Motor neuron (in vitro differentiated cells): ENCODE measurements around the gene NIN. TPM values are rescaled to one million over a fixed set of nuclear protein-coding genes. Genes with fewer than 3 reads are reported as not detected.

ENCODE experiments used
- ATAC-seq, 8 experiments: fragments of 200-7000 bp; cut with Tn5 transposase; replicated peaks in 6 of 8; 2 replicates each; pipeline ENCODE4 v1.8.0; 2021; ENCODE audit warnings: mild to moderate bottlenecking in 8 of 8, moderate library complexity in 8 of 8
- H3K27ac ChIP-seq, 2 donors: fragments of 250-450 bp; sonication (Bioruptor Pico); 2 replicates each; pipeline ENCODE4 v1.9.0; 2021; ENCODE audit warnings: antibody characterized with exemption in 2 of 2, mild to moderate bottlenecking in 2 of 2, moderate library complexity in 1 of 2
- H3K4me1 ChIP-seq, 2 donors: fragments of 250-450 bp; sonication (Bioruptor Pico); replicated peaks in 1 of 2; 2 replicates each; pipeline ENCODE4 v1.6.1; 2021; ENCODE audit warnings: antibody characterized with exemption in 2 of 2, mild to moderate bottlenecking in 2 of 2, moderate library complexity in 1 of 2
- H3K4me3 ChIP-seq, 5 donors: fragments of 250-450 bp; sonication (Bioruptor Pico); 2 replicates each; pipeline ENCODE4 v1.9.0; 2021; ENCODE audit warnings: antibody characterized with exemption in 5 of 5, mild to moderate bottlenecking in 5 of 5, moderate library complexity in 4 of 5
- WGBS, 10 experiments: fragments of 450-650 bp; shearing (Covaris generic); methylation state at CpG; one replicate each; pipeline ENCODE4 v1.0.0; 2022; 5-methylcytosine and 5-hydroxymethylcytosine counted together
- in situ Hi-C, 9 experiments: fragments of 400-800 bp; cut with MboI; loops; one replicate each; pipeline ENCODE4 v1.15.0; 2021; ENCODE audit warnings: low sequenced_read_pairs in 9 of 9, low pct_unique_long_range_greater_than_20kb in 2 of 9; ENCODE audit not compliant: unreplicated experiment in 9 of 9
- total RNA-seq, 8 experiments: library from RNA; unstranded; fragments of 300-600 nt; gene quantifications; 2 replicates each; pipeline versions ENCODE4 v1.2.3 to v1.2.4, GENCODE V29; 2022

Gene NIN
- total RNA-seq, 8 experiments from 2014 or later = 13.6 to 76.4 (median 31.3) TPM

GRCh38 chr14:50679674-50680073 lies 151.3 kb downstream of the NIN start:
- no peak overlapping the region for H3K4me3 ChIP-seq
- no peaks in the 10 kb centered on the region for H3K4me1 ChIP-seq
- H3K27ac ChIP-seq = no peak overlapping the region
- in situ Hi-C loops = no loop called here
- ATAC-seq = no peak

- no peak for ATAC-seq
- Histone ChIP-seq H3K4me1 (no peaks in the 10 kb centered on the region), H3K27ac (no peak overlapping the region), H3K4me3 (no peak overlapping the region)
- WGBS, 10 experiments = 62 to 100% (median 88%) methylated on average over 3 to 5 of the region's 5 CpGs; no CpG with 5 or more reads in 4 of the 10 experiments
- in situ Hi-C loops = no loop called here
Measured at GRCh38 chr14:50678163-50678562, 152.8 kb downstream of the NIN start.

- ATAC-seq = peak in 2 of 8 experiments; percentile 63 to 91
- in situ Hi-C loops = no loop called here
- no peaks in the 10 kb centered on the region for H3K4me1 ChIP-seq
- H3K4me3 ChIP-seq = no peak overlapping the region
- 3 to 100% (median 59%) methylated on average over 3 to 5 of the region's 5 CpGs for WGBS, 10 experiments
- no peak overlapping the region for H3K27ac ChIP-seq
Measured at GRCh38 chr14:50677527-50678063, 153.4 kb downstream of the NIN start.

- no peak overlapping the region for H3K27ac ChIP-seq
- no peak overlapping the region for H3K4me3 ChIP-seq
- WGBS, 10 experiments = 80 to 100% (median 90%) methylated on average over 1 to 7 of the region's 7 CpGs
- no peaks in the 10 kb centered on the region for H3K4me1 ChIP-seq
- in situ Hi-C loops = no loop called here
- no peak for ATAC-seq
Measured at GRCh38 chr14:50676814-50677516, 154.0 kb downstream of the NIN start.

- Histone ChIP-seq H3K4me1 (no peaks in the 10 kb centered on the region), H3K4me3 (no peak overlapping the region), H3K27ac (no peak overlapping the region)
- in situ Hi-C loops = no loop called here
- peak in 2 of 8 experiments; percentile 43 to 69 for ATAC-seq
- WGBS, 10 experiments = 0 to 100% (median 71%) methylated on average over 1 to 2 of the region's 2 CpGs; no CpG with 5 or more reads in 1 of the 10 experiments
Measured at GRCh38 chr14:50675597-50675996, 155.4 kb downstream of the NIN start.

GRCh38 chr14:50670866-50671256 lies 160.1 kb downstream of the NIN start:
- no peak overlapping the region for H3K27ac ChIP-seq
- 80 to 100% (median 94%) methylated on average over 1 to 6 of the region's 6 CpGs; no CpG with 5 or more reads in 4 of the 10 experiments for WGBS, 10 experiments

GRCh38 chr14:50670196-50670865 lies 160.6 kb downstream of the NIN start:
- Histone ChIP-seq H3K27ac (no peak overlapping the region), H3K4me1 (peaks cover 9 to 23% of the 10 kb centered on the region in 2 donors), H3K4me3 (no peak overlapping the region)
- no peak for ATAC-seq
- WGBS, 10 experiments = 43 to 100% (median 83%) methylated on average over 2 to 9 of the region's 10 CpGs
- in situ Hi-C loops = no loop called here

More at GRCh38 chr14:50670866-50671256, 160.1 kb downstream of the NIN start:
- no peak overlapping the region for H3K4me3 ChIP-seq
- no peak for ATAC-seq
- peaks cover 9 to 20% of the 10 kb centered on the region in 2 donors for H3K4me1 ChIP-seq
- in situ Hi-C loops = no loop called here

Other genes starting within 250 kb of the NIN start
- 10 to 100 TPM in 6 of 8 experiments, 1 to 10 TPM in 2; 7.6 to 26.1 (median 15.6) TPM for gene SAV1, start 162.9 kb downstream of the NIN start, total RNA-seq
- gene ABHD12B, start 40.9 kb upstream of the NIN start, total RNA-seq = 1 to 10 TPM in 2 of 8 experiments, under 1 TPM in 4, not detected in 2; 0.36 to 3.6 (median 0.80) TPM
- 100 to 1,000 TPM in 3 of 8 experiments, 1 to 10 TPM in 5; 2.2 to 164 (median 5.7) TPM for gene PYGL, start 113.3 kb upstream of the NIN start, total RNA-seq